Osteocyte (in vitro differentiated cells): ENCODE results near the gene PP2D1. TPM values are rescaled to one million over a fixed set of nuclear protein-coding genes. Genes with fewer than 3 reads are reported as not detected.
A peak's percentile ranks its signal among the peaks of the same experiment; 100 is the strongest.

ENCODE experiments used
- DNase-seq: peaks from one replicate; pipeline ENCODE4 v3.0.0; 2021; ENCODE audit warnings: mixed read lengths; ENCODE audit not compliant: unreplicated experiment; ENCODE audit errors: extremely low spot score
- H3K27ac Mint-ChIP-seq: one replicate; pipeline ENCODE4 v1.8.0; 2021; ENCODE audit warnings: mild to moderate bottlenecking, mixed read lengths; ENCODE audit not compliant: unreplicated experiment
- H3K27me3 Mint-ChIP-seq: one replicate; pipeline ENCODE4 v1.8.0; 2021; ENCODE audit warnings: mixed read lengths; ENCODE audit not compliant: unreplicated experiment
- H3K36me3 Mint-ChIP-seq: one replicate; pipeline ENCODE4 v1.8.0; 2021; ENCODE audit warnings: mixed read lengths; ENCODE audit not compliant: unreplicated experiment
- H3K4me1 Mint-ChIP-seq: one replicate; pipeline ENCODE4 v1.8.0; 2021; ENCODE audit warnings: mixed read lengths; ENCODE audit not compliant: unreplicated experiment
- H3K4me3 Mint-ChIP-seq: one replicate; pipeline ENCODE4 v1.8.0; 2021; ENCODE audit warnings: mild to moderate bottlenecking, moderate library complexity, mixed read lengths; ENCODE audit not compliant: unreplicated experiment
- H3K9me3 Mint-ChIP-seq: one replicate; pipeline ENCODE4 v1.8.0; 2021; ENCODE audit warnings: mixed read lengths; ENCODE audit not compliant: unreplicated experiment
- long read RNA-seq: library from polyadenylated mRNA; unstranded; transcript quantifications from one replicate; pipeline ENCODE4 v2.0.0, GENCODE V29; 2021
- total RNA-seq: library from RNA; stranded (reverse); gene quantifications from 2 replicates; pipeline ENCODE4 v1.2.1, GENCODE V29; 2021
- TF ChIP-seq, protein P1 (sequence below): fragments of 200-600 bp; sonication (generic); IDR thresholded peaks from 2 replicates; pipeline ENCODE4 v1.5.0; 2021; ENCODE audit warnings: antibody characterized with exemption, mild to moderate bottlenecking, moderate library complexity

PP2D1 gene, protein sequence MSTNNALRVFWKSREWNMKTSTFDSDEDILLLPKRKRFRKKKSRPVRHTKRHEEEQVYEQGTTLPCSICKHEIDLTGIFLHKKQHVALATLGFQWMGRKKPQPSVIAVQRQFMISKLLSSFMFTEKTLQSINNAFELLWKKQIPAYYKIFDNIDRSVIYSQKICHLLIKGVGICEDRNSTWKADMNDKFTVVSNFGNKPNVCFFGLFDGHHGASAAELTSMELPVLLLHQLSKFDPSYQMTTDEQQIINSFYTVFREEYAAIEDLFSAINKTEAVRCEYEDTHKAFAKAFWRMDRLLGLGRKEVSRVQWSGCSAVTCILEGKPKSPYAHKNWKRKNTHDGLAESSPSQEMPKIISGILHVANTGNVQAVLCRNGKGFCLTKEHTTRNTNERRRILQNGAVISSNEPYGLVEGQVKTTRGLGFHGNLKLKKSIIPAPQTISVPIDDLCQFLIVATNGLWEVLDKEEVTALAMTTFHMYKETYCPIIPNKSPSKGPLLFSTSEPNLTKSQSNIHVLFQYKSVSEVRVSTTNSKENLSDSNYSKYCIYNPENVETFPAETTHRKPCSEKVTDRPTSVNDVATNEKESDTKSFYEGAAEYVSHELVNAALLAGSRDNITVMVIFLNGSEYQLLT
- not detected in 2 replicates for total RNA-seq
- long read RNA-seq: 0 reads

DNA sequence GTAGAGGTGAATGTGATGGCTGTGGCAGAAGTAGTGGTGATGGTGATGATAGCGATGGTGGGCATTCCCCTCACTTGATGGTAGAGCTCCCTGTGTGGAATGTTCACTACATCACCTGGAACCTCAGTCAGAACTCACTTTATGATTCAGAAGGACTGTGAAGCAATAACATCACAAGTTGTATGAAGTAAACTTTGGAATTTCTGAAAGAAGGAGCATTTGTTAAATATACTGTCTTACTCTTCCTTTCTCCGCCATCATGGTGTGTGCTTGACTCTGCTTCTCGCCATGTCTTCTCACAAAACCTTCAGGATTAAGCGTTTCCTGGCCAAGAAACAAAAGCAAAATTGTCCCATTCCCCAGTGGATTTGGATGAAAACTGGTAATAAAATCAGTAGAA lies at the start of gene PP2D1:
TSS of gene PP2D1 (minus strand) at position 101 of the 400 bp plus-strand sequence. CDS start 192 bp downstream, outside the sequence.
- Mint-ChIP-seq H3K9me3 (no peaks in the 10 kb centered on the region), H3K27ac (no peak within 1 kb of the TSS), H3K27me3 (no peaks in the 10 kb centered on the region), H3K36me3 (no peaks in the 10 kb centered on the region), H3K4me1 (no peaks in the 10 kb centered on the region), H3K4me3 (no peak within 1 kb of the TSS)
- DNase-seq: no peak
- TF ChIP-seq, protein P1, sequence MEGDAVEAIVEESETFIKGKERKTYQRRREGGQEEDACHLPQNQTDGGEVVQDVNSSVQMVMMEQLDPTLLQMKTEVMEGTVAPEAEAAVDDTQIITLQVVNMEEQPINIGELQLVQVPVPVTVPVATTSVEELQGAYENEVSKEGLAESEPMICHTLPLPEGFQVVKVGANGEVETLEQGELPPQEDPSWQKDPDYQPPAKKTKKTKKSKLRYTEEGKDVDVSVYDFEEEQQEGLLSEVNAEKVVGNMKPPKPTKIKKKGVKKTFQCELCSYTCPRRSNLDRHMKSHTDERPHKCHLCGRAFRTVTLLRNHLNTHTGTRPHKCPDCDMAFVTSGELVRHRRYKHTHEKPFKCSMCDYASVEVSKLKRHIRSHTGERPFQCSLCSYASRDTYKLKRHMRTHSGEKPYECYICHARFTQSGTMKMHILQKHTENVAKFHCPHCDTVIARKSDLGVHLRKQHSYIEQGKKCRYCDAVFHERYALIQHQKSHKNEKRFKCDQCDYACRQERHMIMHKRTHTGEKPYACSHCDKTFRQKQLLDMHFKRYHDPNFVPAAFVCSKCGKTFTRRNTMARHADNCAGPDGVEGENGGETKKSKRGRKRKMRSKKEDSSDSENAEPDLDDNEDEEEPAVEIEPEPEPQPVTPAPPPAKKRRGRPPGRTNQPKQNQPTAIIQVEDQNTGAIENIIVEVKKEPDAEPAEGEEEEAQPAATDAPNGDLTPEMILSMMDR: no peak

DNA sequence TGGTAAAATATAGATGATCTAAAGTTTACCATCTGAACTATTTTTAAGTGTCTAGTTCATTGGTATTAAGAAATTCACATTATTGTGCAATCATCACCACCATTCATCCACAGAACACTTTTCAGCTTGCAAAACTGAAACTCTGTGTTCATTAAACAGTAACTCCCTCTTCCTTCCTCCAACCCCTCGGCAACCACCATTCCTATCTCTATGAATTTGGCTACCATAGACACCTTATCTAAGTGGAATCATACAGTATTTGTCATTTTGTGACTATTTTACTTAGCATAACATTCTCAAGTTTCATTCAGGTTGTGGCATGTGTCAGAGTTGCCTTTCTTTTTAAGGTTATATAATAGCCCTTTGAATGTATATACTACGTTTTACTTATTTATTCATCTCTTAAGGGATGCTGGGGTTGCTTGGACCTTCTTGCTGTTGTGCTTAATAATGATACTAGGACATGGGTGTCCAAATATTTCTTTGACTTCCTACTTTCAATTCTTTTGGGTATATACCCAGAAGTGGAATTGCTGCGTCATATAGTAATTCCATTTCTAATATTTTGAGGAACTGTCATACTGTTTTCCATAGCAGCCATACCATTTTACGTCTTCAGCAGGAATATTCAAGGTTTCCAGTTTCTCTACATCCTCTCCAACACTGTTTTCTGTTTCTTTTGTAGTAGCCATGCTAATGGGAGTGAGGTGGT lies 49.1 kb upstream of the PP2D1 start:
- no peak for DNase-seq
- Mint-ChIP-seq H3K9me3 (no peaks in the 10 kb centered on the region), H3K4me3 (no peak overlapping the region), H3K4me1 (peaks cover 15% of the 10 kb centered on the region), H3K36me3 (no peaks in the 10 kb centered on the region), H3K27ac (no peak overlapping the region), H3K27me3 (no peaks in the 10 kb centered on the region)
- TF ChIP-seq, protein P1: no peak

DNA sequence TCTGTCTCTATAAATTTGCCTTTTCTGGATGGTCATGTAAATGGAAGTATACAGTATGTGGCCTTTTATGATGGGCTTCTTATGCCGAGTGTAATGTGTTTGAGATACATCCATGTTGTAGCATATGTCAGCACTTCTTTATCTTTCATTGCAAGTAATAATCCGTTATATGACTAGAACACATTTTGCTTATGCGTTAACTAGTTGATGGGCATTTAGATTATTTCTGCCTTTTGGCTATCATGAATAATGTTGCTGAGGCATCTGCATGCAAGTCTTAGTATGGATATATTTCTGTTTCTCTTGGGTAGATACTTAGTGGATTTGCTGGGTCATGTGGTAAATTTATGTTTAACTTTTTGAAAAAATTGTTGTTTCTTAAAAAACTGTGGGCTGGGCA lies 47.9 kb upstream of the PP2D1 start:
- no peak overlapping the region for H3K4me3 Mint-ChIP-seq
- H3K27ac Mint-ChIP-seq: no peak overlapping the region
- no peak for DNase-seq
- no peaks in the 10 kb centered on the region for H3K36me3 Mint-ChIP-seq
- TF ChIP-seq, protein P1: no peak
- H3K27me3 Mint-ChIP-seq: no peaks in the 10 kb centered on the region
- no peaks in the 10 kb centered on the region for H3K9me3 Mint-ChIP-seq
- H3K4me1 Mint-ChIP-seq: peaks cover 7% of the 10 kb centered on the region

DNA sequence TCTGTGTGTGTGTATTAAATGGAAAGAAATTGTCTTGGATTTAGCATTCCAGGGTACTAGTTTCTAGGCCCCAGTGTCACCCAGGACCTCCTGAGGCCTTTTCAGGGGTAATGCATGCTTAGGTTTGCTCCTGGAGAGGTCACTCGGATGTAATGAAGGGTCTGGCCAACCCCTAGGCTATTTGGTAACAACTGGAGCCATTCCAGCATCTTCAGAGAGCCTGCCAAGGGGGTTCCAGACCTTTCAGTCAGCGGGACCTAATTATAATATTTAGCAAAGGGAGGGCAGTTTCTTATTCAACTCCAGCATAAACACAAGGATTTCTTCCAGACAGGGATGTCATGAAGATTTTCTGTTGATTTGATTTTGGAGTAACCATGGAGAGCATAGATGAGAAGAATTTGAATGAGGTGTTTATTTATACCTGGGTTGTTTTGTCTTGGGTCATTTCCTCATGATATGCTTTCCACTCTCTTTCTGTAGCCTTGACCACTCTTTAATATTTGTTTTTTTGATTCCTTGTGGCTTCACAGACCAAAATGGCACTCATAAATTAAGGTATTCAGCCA lies 45.6 kb upstream of the PP2D1 start:
- H3K4me3 Mint-ChIP-seq: no peak overlapping the region
- H3K9me3 Mint-ChIP-seq: no peaks in the 10 kb centered on the region
- no peak for DNase-seq
- no peaks in the 10 kb centered on the region for H3K36me3 Mint-ChIP-seq
- H3K27ac Mint-ChIP-seq: peak overlapping the region; percentile 47
- no peaks in the 10 kb centered on the region for H3K27me3 Mint-ChIP-seq
- peaks cover 7% of the 10 kb centered on the region for H3K4me1 Mint-ChIP-seq
- TF ChIP-seq, protein P1: no peak
